Stimulated activated CD4-positive, alpha-beta T cell treated with anti-CD3 and anti-CD28 coated beads, Interleukin-4, amount 100 ng/mL, for 48 hours (primary cell): Measurements from ENCODE around the gene PRRC2B.

Experiments used
- DNase-seq, 2 donors: peaks; one replicate each; pipeline ENCODE4 v3.0.0-alpha.2; 2020; ENCODE audit warnings: low read depth in 2 of 2

PRRC2B gene

DNA sequence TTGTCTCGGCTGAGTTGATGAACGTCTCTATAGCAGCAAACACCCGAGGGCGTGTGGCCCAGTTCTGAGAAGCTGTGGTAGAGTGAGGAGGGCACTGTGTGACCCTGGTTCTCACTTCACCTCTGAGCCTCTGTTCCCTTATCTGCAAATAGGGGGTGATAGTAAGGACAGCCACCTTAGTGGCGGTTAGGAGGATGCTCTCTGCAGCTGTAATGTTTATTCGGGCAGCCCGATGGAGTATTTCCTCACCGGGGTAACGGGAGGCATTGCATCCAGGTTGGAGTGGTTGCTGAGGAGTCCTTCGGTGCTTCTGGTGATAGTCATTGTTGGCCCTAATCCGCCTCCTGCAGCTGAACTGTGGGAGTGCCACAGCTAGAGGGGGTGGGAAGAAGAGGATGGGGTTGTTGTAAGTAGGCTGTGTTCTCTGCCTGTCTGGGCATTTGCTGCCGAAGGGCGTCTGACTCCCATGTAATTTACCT, 13.9 kb downstream of the PRRC2B start:
- DNase-seq, result no peak

DNA sequence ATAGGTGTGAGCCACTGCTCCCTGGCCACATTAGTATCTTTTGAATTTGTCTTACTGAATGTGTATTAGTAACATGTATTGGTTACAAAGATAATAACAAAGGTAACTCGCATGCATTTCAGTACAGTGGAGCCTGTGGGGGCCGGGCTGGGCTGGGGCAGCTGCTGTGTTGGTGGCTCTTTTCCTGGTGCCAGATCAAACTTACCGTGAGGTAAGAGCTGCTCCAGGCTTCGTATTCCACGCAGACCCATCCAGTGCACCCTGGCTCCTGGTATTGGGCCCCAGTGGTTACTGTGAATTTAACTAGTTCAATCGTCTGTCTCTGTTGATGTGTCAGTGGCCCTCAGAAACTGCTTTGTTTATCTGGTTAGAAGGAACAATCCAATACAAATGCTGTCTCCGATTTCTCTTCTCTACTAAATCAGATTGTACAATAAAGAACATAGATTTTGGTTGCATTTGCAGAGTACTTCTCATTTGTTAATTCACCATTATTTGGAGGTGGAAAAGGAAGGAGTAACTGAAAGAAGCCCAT, 15.6 kb downstream of the PRRC2B start:
- no peak for DNase-seq

DNA sequence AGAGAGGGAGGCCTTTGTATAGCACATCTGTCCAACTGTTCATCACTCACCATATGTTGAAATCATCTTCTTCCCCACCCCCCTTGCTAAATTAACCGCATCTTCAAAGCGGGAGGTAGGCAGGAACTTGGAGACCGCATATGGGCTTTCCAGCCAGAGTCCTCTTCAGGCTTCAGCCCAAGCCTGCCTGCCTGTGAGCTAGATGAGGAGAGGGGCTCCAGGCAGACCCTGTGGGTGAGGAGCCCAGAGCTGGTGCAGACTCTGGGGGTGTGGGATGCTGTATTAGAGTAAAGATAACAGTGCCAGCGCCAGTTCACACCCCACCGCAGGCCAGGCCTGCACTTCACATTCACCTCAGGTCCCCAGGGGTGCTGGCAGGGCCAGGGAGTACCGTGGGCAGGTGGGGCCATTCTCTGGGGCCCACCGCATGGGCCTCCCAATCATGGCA, 16.2 kb downstream of the PRRC2B start:
- no peak for DNase-seq

- no peak for DNase-seq
Observed at GRCh38 chr9:131411719-131412681, 18.1 kb downstream of the PRRC2B start.

DNA sequence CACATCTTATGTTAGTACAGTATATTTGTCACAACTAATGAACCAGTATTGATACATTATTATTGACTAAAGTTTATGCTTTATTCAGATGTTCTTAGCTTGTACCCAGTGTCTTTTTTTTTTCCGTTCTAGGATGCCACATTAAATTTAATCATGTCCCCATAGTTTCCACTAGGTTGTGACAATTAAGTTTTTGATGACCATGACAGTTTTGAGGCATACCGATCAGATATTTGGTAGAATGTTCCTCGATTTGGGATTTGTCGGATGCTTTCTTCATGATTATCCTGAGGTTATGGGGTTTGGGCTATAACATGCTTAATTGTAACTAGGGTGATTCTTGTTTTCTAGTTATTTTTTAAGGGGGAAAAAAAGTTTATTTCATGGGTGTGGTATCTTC, 22.6 kb downstream of the PRRC2B start:
- no peak for DNase-seq

GRCh38 chr9:131417264-131418142, 23.6 kb downstream of the PRRC2B start:
- no peak for DNase-seq

- DNase-seq, result no peak
Observed at GRCh38 chr9:131418143-131419025, 24.5 kb downstream of the PRRC2B start.

DNA sequence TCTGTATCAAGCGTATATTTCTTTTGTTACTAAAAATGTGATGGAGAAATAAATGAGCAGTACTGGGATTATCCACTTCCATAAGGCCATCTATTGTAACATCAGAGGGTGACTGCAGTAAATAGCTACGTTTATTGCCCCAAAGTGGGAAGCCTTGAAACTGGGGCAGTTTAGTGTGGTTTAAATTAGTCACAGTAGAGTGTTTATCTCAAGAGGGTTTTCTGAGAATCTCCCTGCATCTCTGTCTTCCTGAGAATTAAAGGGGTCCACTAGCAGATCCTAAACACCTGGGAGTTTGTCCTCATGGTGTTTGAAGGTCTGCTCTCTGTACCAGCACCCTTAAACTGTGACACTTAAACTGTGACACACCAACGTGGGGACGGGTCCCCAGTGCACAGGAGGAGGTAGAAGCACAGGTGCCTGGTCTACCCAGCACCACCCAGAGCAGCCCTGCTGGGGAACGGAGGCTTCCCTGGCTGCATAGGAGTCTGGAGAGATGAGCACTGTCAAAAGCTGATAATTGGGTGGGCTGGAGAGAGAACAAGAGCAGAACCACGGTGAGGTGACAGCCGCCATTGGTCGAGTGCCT, 25.2 kb downstream of the PRRC2B start:
- no peak for DNase-seq

DNA sequence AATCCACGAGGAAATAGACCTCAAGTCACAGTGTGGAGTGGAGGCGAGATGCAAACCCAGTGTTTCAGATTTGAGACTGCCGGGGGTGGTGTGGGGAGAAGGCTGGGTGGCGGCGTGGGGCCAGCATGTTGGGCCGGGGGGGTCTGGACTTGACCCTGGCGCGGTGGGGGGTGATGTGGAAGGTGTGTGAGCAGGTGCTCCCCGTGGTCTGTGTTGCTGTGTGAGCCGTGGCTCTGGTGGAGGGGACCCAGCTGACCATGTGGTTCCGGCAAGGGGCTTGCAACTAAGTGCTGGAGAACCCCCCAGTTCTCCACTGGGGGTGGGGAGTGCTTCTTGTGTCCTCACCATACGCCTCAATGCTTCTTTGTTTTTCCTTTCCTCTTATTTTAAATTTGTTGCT, 25.8 kb downstream of the PRRC2B start:
- no peak for DNase-seq

- DNase-seq, result no peak
Observed at GRCh38 chr9:131420980-131421624, 27.2 kb downstream of the PRRC2B start.

GRCh38 chr9:131421691-131422090, 27.8 kb downstream of the PRRC2B start:
- no peak for DNase-seq

DNA sequence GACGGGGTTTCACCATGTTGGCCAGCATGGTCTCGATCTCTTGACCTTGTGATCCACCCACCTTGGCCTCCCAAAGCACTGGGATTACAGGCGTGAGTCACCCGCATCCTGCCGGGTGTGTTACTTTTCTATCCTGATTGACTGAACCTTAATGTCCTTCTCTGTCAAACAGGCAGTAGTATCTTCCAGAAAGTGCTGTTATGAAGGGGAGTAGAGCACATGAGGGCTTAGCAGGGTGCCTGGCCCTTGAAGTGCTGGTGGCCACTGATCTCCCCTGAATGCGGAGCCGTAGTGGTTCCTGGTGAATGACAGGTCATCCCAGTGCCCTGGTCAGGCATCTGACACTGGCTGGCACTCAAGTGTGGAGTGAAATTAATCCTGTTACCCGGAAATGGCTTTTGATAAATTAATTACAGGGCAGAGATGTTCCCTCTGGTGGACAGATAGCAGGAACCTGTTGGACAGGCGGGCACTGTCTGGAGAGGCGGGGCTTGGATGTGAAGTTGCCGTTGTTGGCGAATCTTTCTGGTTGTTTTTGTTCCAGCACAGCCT, 28.4 kb downstream of the PRRC2B start:
- DNase-seq, result no peak

DNA sequence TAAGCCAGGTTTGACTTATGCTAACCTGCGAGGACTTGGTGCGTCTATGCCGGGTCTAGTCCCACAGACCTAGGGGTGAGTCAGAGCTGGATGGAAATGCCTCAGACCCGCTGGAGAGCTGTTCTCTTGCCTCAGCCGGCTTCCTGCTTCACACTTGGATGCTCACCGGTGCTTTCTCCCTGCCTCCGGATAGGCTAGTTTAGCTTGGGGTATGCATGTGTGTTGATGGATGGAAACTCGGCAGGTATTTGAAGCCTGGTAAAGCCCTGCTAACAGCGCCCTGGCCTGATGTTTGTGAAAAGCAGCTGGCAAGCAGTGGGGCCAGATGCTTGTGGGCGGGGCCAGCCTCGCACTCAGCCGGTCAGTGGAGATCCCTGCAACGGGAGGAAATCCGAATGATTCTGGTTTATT, 29.3 kb downstream of the PRRC2B start:
- no peak for DNase-seq

DNA sequence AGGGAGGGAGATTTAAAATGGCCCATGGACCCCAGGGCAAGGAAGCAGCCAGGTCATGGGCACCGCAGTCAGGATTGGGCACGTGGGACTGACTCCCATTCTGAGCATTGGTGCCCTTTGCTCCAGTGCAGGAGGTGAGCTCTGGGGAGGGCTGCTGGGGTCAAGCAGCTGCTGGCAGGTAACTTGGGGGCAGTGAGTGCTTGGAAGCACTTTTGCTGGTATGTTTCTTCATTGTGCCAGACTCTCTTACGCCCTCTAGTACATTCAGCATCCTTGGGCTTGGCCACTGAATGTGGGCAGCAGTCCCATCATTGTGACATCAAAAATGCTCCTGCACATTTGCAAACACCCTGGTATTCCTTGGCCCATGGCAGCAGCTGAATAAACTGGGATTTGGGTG, 32.7 kb downstream of the PRRC2B start:
- no peak for DNase-seq

DNA sequence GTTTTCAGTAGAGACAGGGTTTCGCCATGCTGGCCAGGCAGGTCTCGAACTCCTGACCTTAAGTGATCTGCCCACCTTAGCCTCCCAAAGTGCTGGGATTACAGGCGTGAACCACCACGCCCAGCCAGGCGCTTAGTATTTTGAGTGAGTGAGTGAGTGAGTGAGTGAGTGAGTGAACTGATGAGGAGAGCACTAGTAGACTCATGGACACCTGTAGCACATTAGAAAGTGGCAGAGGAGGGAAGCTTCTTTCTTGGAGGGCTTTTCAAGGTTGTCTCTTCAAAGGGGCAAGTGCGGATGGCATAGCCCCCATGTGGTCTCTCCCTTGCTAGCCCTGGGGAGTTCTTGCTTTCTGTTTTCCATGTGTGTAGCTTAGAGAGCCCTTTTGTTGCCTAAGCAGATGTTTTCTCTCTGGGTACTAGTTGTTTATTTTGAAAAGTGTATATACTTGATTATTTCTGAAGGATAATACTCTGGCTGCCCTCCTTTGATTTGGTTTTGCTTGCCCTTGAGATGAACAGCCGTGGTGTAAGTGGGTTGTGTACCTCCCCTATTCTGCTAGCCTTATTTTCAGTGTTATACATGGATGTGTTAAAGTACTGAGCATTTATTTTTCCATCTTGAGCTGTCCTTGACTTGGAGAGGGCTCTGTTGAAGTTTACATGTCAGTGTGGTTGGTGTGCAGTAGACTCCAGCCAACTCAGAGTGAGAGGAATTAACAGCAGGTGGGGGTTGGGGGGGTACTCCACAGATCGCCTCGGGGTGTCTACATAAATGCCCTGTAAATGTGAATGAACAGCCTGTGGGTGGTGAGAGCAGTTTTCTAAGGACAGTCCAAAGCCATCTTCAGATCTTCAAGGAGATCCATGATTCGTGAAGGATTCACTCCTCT, 35.5 kb downstream of the PRRC2B start:
- no peak for DNase-seq

DNA sequence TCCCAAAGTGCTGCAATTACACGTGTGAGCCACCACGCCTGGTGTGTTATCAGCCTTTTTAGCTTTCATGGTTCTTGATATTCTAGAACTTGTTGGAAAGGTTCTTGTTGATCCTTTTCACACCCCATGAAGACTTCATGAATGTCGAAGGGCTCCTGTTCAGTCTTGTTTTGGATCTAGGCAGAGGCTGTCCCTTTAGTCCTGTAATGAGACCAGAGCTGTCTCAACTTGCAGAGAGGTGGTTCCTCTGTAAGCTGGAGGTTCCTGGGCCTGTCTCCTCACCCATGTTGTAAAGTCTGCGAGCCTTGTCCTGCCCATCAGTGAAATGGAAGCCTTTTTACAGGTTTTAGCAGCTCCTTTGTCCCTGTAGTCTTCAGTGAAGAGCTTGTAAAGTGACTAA, 38.2 kb downstream of the PRRC2B start:
- no peak for DNase-seq

DNA sequence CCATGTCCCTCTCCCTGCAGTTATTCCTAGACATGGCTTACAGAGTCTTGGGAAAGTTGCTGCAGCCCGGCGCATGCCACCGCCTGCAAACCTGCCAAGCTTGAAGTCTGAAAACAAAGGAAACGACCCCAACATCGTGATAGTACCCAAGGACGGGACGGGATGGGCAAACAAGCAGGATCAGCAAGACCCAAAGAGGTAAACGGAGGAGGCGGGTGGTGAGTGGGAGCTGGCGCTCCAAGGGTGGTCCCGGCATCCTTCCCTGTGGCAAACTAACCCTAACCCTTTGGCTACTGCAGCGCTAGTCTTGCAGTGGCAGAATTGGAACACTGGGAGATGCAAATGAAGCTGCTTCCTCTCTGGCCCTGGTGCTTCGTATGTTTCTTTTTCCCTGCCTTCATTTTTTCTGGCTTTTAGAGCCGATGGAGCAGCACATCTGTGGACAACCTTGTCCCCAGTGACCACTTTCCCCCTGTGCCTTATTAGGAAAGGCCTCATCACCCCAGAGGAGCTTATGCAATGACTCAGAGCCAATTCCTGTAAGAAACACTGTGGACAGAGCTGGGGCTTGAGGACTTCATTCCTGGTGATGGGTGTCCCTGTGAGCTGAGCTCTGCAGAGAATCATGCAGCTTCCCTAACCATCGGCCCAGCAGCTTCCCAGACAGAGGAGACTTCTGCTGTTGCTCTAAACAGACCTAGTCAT, 38.9 kb downstream of the PRRC2B start:
- DNase-seq, result no peak

DNA sequence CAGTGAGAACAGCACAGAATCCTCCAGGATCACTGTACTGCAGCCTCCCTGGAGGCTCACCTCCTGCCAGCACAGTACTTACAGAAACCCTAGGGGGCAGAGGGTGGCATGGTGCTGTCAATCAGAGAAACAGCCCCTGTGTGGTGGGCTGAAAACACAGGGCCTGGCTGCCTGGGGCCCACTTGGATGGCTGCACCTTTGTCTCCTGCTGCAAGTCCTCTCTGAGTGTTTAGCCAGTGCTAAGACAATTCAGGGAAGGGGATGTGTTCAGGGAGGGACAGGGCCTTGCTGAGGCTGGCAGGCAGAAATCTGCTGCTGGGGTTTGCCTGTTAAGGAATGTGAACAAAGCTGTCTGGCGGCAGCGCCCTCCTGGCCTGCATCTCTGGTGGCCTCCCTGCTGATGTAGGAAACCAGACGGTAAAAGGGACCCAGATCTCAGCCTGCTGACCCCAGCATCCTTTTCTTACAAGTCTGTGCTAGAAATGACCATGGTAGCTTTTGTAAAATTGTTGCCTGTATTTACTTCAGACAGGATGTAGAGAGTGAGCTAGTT, 39.5 kb downstream of the PRRC2B start:
- DNase-seq, result no peak
